Left hindlimb (tissue), 1 donor: Measurements from ENCODE around the gene PBOV1.

Source experiments
- DNase-seq: peaks from one replicate; pipeline ENCODE4 v3.0.0-alpha.2; 2018

Gene PBOV1

DNA sequence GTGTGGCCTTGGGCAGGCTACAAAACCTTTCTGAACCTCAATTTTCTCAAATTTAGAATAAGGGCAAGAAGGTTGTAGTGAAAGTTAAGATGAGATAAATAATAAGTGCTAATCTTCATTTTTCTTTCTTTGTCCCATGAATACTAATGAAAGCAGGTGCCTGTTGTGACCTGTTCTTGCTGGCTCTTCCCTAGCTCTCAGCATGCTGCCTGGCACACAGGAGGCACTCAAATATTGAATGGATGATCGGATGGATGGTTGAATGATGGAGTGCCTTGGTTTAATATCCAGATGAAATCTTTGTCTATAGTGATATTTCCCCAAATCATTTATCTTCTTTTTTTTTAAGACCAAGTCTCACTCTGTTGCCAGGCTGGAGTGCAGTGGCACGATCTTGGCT lies 15.0 kb downstream of the PBOV1 start:
- DNase-seq = no peak

DNA sequence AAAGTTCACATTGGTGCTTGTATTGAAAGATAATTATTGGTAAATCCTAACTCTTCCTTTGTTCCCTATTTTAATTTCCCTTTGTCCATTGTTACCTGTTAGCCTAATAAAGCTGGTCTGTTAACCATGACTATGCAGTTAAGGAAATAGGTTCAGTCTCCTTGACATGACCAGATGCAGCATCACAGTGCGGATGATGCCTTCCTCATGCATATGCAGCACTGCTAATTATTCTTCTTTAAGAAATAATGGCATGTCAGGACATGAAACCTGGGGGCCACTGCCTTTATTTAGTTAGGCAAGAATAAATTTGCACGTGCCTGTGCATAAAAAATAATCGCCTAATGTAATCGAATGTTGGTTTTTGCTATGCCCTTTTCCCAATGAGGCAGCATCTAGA lies 16.5 kb downstream of the PBOV1 start:
- DNase-seq = no peak

DNA sequence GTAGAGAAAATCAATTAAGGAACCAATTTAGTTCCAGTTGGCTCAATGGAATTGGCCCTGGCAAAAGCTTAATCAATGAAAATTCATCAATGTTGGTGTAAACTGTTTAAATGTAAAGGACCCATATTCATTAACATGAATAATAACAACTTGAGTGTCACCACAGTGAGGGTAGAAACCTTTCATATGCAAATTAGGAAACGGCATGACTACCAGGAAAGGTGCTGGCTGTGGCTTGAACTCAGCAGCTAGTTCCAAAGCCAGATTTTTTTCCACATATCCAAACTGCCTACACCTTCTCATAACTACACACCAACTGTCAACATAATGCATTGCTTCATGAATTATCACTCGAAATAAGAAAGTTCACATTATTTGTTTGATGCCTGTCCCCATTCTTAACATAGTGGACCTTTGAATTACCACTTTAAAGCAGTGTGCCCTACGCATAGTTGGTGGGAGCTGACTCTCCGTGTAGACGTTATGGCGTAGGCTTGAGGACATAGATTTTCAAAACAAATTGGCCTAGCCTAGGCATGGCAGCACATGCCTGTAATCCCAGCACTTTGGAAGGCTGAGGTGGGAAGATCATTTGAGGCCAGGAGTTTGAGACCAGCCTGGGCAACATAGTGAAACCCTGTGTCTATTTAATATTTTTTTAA lies 19.7 kb downstream of the PBOV1 start:
- no peak for DNase-seq

DNA sequence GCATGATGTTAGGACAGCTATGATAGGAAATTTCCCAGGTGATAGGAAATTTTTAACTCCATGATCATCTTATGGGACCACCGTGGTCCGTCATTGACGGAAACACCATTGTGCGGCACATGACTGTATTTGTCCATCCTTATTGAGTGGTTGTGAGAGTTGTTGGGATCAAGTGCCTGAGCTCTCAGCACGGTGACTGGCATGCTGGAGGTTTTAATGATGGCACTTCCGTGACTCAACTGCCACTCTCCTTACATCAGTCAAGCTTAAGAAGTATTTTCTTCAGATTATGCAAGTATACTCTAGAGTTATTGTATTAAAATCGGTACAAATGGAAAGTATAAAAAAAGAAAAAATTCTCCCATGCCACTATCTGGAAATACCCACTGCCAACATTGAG lies 20.7 kb downstream of the PBOV1 start:
- no peak for DNase-seq

DNA sequence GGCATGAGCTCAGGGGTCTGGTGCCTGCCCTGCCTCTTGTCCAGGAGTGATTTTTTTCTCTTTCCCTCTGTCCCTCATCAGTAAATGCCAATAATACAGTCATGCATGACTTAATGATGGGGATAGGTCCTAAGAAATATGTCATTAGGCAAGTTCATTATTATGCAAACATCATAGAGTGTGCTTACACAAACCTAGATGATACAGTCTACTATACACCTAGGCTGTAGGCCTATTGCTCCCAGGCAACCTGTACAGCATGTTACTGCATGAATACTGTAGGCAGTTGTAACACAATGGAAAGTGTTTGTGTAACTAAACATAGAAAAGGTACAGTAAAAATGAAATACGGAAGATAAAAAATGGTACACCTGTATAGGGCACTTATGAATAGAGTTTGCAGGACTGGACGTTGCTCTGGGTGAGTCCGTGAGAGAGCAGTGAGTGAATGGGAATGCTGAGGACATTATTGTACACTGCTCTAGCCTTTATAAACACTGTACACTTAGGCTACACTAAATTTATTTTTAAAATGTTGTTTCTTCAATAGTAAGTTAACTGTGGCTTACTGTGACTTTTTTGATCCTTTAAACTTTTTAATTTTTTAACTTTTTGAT lies 22.1 kb downstream of the PBOV1 start:
- no peak for DNase-seq

DNA sequence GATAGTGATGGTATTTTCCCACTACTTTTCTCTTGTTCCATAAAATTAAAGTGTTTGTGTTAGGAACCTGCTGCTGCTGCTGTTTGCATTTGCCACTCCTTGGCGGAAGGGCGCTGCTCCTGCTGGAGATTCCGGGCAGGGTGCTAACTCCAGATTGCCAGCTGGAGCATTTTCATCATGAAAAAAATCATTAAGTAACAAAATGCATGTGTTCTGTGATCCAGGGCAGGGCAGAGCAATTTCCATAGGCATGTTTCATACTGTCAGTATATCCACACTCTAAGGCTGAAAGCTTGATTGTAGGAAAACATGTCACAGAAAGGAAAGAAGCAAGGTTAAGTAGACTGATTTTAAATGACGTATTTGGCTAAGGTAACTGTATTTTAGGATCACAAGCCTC lies 24.0 kb downstream of the PBOV1 start:
- no peak for DNase-seq

DNA sequence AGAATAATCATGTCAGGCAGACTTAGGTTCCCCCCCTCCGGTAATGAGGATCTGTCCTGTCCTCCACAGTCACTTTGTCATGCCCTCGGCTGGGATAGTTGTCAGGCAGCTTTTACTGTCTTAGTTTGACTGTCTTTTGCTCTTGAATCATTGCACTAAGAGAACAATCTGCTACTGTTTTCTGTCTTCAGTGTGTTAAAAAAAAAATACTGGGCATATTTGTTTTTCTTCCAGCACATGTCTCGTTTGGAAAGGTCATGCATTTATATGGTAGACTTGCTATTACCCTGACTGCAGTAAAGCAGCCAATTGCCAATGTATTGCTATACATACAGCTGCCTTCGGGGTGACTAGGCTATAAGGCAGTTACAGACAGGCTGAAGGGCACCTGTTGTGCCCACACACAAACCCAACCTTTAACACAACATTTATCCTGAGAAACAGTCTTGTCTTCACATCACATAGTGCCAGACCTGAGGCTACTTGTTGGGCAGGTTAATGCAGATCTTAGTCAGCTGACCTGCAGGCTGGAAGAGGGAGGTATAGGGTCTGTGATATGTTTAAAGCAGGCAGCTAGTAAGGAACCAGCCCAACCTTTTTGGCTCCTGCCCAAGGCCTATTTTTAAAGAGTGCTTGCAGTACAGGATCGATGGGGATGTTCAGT lies 29.9 kb downstream of the PBOV1 start:
- DNase-seq = no peak

DNA sequence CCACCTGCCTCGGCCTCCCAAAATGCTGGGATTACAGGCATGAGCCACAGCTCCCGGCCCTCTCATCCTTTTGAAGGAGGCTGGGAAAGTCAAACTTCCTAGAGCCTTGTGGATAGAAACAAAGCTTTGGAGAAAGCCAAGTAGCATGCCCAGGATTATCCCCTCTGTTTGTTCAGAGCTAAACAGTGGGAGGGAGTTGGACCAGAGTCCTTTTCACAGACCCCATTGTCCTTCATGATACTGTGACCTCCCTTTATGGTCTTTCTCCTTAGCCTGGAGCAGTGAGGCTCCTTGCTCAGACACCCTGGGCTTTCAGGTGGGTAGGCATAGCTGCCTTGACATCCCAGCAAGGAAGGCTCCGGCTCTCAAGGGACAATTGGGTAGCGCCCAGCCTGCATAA lies 31.1 kb downstream of the PBOV1 start:
- DNase-seq = no peak

DNA sequence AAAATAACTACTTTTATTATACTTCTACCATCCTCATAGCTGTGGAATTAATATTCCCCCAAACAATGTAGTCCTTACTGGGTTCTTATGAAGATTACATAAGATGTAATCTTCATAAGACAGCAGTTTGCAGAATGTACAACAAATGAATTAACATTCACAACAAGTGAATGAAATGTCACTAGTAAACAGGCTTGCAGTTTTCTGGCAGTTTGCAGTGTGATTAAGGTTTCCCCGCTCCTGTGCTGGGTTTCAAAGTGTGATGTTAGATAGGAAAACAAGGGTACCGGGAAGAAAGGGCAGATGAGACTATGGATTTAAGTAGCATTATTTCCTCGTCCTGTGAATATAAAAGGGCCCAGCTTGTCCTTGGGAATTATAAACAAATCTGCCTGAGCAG lies 34.1 kb downstream of the PBOV1 start:
- no peak for DNase-seq

DNA sequence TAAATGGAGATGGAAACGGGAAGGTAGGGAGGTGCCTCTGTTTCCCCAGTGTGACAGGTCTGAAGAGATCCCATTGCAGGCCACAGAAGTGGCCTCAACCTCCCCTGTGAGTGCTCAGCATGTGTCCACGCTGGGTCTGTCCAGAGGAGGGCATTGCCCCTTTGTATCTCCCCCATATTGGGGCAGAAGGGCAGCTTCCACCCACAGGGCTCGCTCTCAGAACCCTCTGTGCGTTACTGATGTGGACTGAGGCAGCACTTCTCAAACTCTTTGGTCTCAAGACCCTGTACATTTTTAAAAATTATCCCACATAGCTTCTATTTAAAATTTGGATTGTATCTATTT lies 34.5 kb downstream of the PBOV1 start:
- DNase-seq = no peak

DNA sequence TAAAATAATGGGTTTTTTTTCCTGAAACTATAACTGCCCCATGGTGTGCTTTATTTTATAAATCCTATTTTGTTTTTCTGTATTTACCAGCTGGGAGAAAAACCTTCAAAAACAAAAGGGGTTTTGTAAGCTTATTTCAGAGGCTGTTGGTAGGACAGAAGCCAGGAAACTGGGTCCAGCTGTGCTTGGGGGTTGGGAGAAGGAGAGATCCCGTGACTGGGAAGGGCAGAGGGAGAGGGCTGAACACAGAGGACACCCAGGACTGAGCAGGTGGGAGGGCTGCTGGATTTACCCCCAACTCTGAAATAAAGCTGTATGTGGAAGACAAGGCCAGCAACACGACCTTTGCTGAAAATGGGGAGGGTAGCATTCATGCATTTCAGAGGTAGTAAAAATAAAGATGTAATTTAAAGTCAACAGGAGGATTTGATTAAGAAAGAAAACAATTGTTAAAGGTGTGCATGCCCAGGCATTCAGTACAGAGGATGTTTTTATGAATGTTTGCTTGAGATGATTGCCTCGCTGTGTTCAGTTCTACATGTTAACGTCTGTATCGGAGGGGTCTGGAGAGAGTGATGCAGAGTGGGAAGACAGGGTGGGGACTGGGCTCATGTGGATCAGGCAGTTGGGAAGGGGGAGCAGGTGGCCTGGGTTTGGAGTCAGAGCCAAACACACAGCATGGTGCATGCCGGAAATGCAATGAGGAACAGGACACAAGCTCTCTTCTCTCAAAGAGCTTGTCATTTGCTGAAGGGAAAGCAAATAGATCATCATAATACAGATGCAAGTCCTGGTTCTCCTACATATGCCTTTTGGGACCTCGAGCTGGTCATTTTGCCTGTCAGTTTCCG lies 35.1 kb downstream of the PBOV1 start:
- DNase-seq = peak; percentile 37

DNA sequence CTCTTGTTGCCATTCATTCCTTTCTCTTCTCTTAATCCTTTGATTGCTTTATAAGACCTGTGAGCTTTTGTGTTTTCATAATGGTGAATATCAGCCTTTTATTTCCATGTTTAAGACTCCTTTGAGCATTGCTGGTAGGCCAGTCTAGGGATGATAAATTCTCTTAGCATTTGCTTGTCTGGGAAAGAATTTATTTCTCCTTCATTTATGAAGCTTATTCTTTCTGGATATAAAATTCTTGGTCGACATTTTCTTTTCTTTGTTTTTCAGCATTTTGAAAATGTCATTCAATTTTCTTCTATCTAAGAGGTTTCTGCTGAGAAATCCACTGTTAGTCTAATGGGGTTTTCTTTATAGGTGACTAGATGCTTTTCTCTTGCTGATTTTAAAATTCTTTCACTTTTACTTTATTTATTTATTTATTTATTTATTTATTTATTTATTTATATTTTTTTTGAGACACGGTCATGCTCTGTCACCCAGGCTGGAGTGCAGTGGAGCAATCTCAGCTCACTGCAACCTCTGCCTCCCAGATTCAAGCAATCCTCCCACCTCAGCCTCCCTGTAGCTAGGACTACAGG lies 41.5 kb downstream of the PBOV1 start:
- no peak for DNase-seq

DNA sequence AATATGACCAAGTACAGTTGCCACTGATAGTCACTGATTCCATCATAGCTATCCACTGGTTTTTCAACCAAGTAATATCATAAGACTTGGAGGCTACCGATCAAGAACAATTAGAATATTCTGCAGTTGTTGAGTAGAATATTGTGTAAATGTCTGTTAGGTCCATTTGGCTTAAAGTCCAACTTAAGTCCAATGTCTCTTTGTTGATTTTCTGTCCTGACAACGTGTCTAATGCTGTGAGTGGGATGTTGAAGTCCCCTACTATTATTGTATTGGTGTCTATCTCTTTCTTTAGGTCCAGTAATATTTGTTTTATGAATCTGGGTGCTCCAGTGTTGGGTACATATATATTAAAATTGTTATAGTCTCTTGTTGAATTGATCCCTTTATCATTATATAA lies 42.7 kb downstream of the PBOV1 start:
- DNase-seq = no peak
